Measurements from ENCODE around the gene CHRNB4.

CHRNB4 gene

GRCh38 chr15:78667578-78668236 lies 26.7 kb upstream of the CHRNB4 start:
- H4K20me1 ChIP-seq (ENCODE audit: control insufficient read depth, insufficient read depth, low read depth, low read length): no peaks in the 10 kb centered on the region
- no peaks in the 10 kb centered on the region for H3K79me2 ChIP-seq (ENCODE audit: control insufficient read depth, low read length)
- TF ChIP-seq EZH2phosphoT487 (IDR thresholded peaks at IDR 0.05; ENCODE audit: borderline replicate concordance, low read length) (no peak), CTCF (IDR thresholded peaks at IDR 0.05; ENCODE audit: low read depth, low read length, poor library complexity, severe bottlenecking) (no peak)
- no peak overlapping the region for H3K27ac ChIP-seq (ENCODE audit: low read depth, low read length)
- no peaks in the 10 kb centered on the region for H3F3A ChIP-seq (ENCODE audit: control insufficient read depth, insufficient read depth)
- H3K27me3 ChIP-seq (ENCODE audit: control insufficient read depth, low read length): peaks cover 15% of the 10 kb centered on the region
- H3K4me2 ChIP-seq (ENCODE audit: low read length): no peak overlapping the region
- H3K4me3 ChIP-seq (ENCODE audit: low read length): no peak overlapping the region
- no peaks in the 10 kb centered on the region for H3K9me3 ChIP-seq (ENCODE audit: control insufficient read depth, insufficient read depth, low read length)
- no peaks in the 10 kb centered on the region for H3K9me2 ChIP-seq (replicated peaks; ENCODE audit: control insufficient read depth, low read length)
- H3K4me1 ChIP-seq (ENCODE audit: control insufficient read depth, low read length): peaks cover 8% of the 10 kb centered on the region
- H3K36me3 ChIP-seq (ENCODE audit: control insufficient read depth, low read length): no peaks in the 10 kb centered on the region

- Histone ChIP-seq H3K27ac (ENCODE audit: low read depth, low read length) (no peak overlapping the region), H4K20me1 (ENCODE audit: control insufficient read depth, insufficient read depth, low read depth, low read length) (no peaks in the 10 kb centered on the region), H3K4me3 (ENCODE audit: low read length) (no peak overlapping the region), H3K4me2 (ENCODE audit: low read length) (no peak overlapping the region), H3K9me2 (replicated peaks; ENCODE audit: control insufficient read depth, low read length) (no peaks in the 10 kb centered on the region), H3K9me3 (ENCODE audit: control insufficient read depth, insufficient read depth, low read length) (no peaks in the 10 kb centered on the region), H3K36me3 (ENCODE audit: control insufficient read depth, low read length) (no peaks in the 10 kb centered on the region), H3K27me3 (ENCODE audit: control insufficient read depth, low read length) (peaks cover 15% of the 10 kb centered on the region), H3K4me1 (ENCODE audit: control insufficient read depth, low read length) (peaks cover 8% of the 10 kb centered on the region), H3K79me2 (ENCODE audit: control insufficient read depth, low read length) (no peaks in the 10 kb centered on the region), H3F3A (ENCODE audit: control insufficient read depth, insufficient read depth) (no peaks in the 10 kb centered on the region)
- no peak for TF ChIP-seq EZH2phosphoT487 (IDR thresholded peaks at IDR 0.05; ENCODE audit: borderline replicate concordance, low read length)
- TF ChIP-seq CTCF (IDR thresholded peaks at IDR 0.05; ENCODE audit: low read depth, low read length, poor library complexity, severe bottlenecking): no peak
Observed at GRCh38 chr15:78666010-78666409, 25.0 kb upstream of the CHRNB4 start.

GRCh38 chr15:78663703-78664102 lies 22.7 kb upstream of the CHRNB4 start:
- Histone ChIP-seq H4K20me1 (ENCODE audit: control insufficient read depth, insufficient read depth, low read depth, low read length) (no peaks in the 10 kb centered on the region), H3K27ac (ENCODE audit: low read depth, low read length) (no peak overlapping the region), H3K9me2 (replicated peaks; ENCODE audit: control insufficient read depth, low read length) (no peaks in the 10 kb centered on the region), H3K36me3 (ENCODE audit: control insufficient read depth, low read length) (no peaks in the 10 kb centered on the region), H3K4me1 (ENCODE audit: control insufficient read depth, low read length) (peaks cover 8% of the 10 kb centered on the region), H3K4me3 (ENCODE audit: low read length) (no peak overlapping the region), H3K4me2 (ENCODE audit: low read length) (no peak overlapping the region), H3F3A (ENCODE audit: control insufficient read depth, insufficient read depth) (no peaks in the 10 kb centered on the region), H3K27me3 (ENCODE audit: control insufficient read depth, low read length) (peaks cover 10% of the 10 kb centered on the region; the same call in 1 of the 2 replicates), H3K79me2 (ENCODE audit: control insufficient read depth, low read length) (no peaks in the 10 kb centered on the region), H3K9me3 (ENCODE audit: control insufficient read depth, insufficient read depth, low read length) (no peaks in the 10 kb centered on the region)
- no peak for TF ChIP-seq CTCF (IDR thresholded peaks at IDR 0.05; ENCODE audit: low read depth, low read length, poor library complexity, severe bottlenecking)
